ENCODE measurements around the gene SYNGR1. TPM values are rescaled to one million over a fixed set of nuclear protein-coding genes. Genes with fewer than 3 reads are reported as not detected.
"Not testable (repeated sequence)": the region's sequence is repeated elsewhere in the genome, so short reads cannot be mapped to it uniquely, and the experiment has no call there.

The SYNGR1 gene
- total RNA-seq, 1 experiment from 2014 or later, result 9.0 TPM

DNA sequence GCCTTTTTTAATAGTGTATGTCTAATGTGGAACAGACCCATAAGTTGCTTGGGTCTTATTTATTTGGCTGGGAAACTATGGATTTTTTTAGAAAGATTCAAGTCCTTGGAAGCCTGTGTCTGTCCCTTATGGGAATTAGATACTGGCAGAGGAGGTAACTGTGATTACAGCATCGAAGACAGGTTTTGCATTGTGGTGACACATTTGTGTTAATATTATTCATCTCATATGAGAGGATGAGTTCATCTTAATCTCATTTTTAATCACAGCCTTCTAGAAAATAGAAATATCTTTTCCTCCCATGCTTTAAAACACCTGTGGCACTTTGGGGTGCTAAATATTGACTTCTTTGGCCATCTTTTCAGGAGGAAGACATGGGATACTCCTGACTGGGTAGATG lies 59.0 kb downstream of the SYNGR1 start:
- no peak overlapping the region for H3K4me3 ChIP-seq (ENCODE audit: low read length)
- no peaks in the 10 kb centered on the region for H4K20me1 ChIP-seq (ENCODE audit: low read length)
- ChIA-PET CTCF (no interaction called here), POLR2A (ENCODE audit: unreplicated experiment) (no interaction called here)
- no peaks in the 10 kb centered on the region for H3F3A ChIP-seq (ENCODE audit: low read length, unreplicated experiment)
- H2AFZ ChIP-seq (ENCODE audit: low read length), result no peak overlapping the region
- DNase-seq (no peak), ATAC-seq (no peak)
- H3K9me2 ChIP-seq (replicated peaks; ENCODE audit: low read length), result no peaks in the 10 kb centered on the region
- H3K27ac ChIP-seq (ENCODE audit: low read length), result no peak overlapping the region
- no peaks in the 10 kb centered on the region for H3K4me1 ChIP-seq (ENCODE audit: insufficient read depth, low read length)
- intact Hi-C loops (cut with micrococcal nuclease), result no loop called here
- H3K9ac ChIP-seq (ENCODE audit: low read length), result no peak overlapping the region
- TF ChIP-seq EZH2phosphoT487 (IDR thresholded peaks at IDR 0.05; ENCODE audit: borderline replicate concordance, low read length), result no peak
- TF ChIP-seq, protein P1, sequence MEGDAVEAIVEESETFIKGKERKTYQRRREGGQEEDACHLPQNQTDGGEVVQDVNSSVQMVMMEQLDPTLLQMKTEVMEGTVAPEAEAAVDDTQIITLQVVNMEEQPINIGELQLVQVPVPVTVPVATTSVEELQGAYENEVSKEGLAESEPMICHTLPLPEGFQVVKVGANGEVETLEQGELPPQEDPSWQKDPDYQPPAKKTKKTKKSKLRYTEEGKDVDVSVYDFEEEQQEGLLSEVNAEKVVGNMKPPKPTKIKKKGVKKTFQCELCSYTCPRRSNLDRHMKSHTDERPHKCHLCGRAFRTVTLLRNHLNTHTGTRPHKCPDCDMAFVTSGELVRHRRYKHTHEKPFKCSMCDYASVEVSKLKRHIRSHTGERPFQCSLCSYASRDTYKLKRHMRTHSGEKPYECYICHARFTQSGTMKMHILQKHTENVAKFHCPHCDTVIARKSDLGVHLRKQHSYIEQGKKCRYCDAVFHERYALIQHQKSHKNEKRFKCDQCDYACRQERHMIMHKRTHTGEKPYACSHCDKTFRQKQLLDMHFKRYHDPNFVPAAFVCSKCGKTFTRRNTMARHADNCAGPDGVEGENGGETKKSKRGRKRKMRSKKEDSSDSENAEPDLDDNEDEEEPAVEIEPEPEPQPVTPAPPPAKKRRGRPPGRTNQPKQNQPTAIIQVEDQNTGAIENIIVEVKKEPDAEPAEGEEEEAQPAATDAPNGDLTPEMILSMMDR (conservative IDR thresholded peaks at IDR 0.05; ENCODE audit: low read depth, low read length), result no peak
- no peaks in the 10 kb centered on the region for H3K9me3 ChIP-seq (ENCODE audit: low read length)
- BruUV-seq (replicated peaks), result no TSS peak
- H3K79me2 ChIP-seq (ENCODE audit: low read length), result peaks cover 4% of the 10 kb centered on the region; the same call in 1 of the 2 replicates
- H3K4me2 ChIP-seq (ENCODE audit: low read length), result no peak overlapping the region
- no peaks in the 10 kb centered on the region for H3K27me3 ChIP-seq (ENCODE audit: low read length)
- H3K36me3 ChIP-seq (ENCODE audit: low read depth, low read length), result no peaks in the 10 kb centered on the region

DNA sequence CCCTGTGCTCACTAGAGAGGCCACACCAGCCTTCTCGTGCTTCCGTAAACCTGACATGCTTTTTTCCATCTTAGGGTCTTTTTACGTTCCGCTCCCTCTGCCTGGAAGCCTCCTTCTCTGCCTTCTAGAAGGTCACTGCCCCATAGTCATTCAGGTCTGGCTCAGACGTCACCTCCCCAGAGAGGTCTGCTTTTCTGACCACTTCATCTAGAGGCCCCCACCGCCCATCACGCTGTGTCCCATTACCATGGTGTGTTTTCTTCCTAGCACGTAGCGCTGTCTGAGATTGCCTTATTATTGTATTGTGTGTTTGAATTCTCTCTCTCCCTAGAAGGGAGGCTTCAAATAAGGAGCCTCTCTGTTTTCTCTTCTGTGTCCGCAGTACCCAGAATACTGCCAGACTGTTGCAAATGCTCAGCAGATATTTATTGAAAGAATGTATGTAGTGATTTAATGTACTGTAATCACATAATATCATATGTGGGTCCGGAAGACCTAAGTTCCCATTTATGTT lies 59.8 kb downstream of the SYNGR1 start:
- intact Hi-C loops (cut with micrococcal nuclease), result no loop called here
- POLR2A ChIA-PET (ENCODE audit: unreplicated experiment), result no interaction called here

DNA sequence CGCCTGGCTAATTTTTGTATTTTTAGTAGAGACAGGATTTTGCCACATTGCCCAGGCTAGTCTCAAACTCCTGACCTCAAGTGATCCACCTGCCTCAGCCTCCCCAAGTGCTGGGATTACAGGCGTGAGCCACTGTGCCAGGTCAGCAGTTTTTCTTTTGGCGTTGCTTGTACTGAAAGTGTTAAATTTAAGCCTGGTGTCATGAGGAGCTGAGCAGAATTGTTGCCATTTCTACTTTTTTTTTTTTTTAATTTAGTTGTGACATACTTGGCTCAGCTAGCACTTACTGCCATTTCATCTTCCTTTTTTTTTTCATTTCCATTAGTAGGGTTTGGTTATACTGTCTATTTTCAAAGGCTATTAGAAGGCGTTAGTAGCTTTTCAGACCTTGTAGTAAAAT lies 60.5 kb downstream of the SYNGR1 start:
- no peak for DNase-seq
- Histone ChIP-seq H3K4me2 (ENCODE audit: low read length) (no peak overlapping the region), H3K9ac (ENCODE audit: low read length) (no peak overlapping the region), H3K27ac (ENCODE audit: low read length) (no peak overlapping the region), H3K27me3 (ENCODE audit: low read length) (no peaks in the 10 kb centered on the region), H3F3A (ENCODE audit: low read length, unreplicated experiment) (no peaks in the 10 kb centered on the region), H3K4me3 (ENCODE audit: low read length) (no peak overlapping the region), H3K9me2 (replicated peaks; ENCODE audit: low read length) (no peaks in the 10 kb centered on the region), H3K9me3 (ENCODE audit: low read length) (no peaks in the 10 kb centered on the region), H2AFZ (ENCODE audit: low read length) (no peak overlapping the region), H3K79me2 (ENCODE audit: low read length) (peaks cover 4% of the 10 kb centered on the region; the same call in 1 of the 2 replicates), H3K36me3 (ENCODE audit: low read depth, low read length) (no peaks in the 10 kb centered on the region), H4K20me1 (ENCODE audit: low read length) (no peaks in the 10 kb centered on the region), H3K4me1 (ENCODE audit: insufficient read depth, low read length) (no peaks in the 10 kb centered on the region)
- no peak for ATAC-seq
- CTCF ChIA-PET, result no interaction called here
- intact Hi-C loops (cut with micrococcal nuclease), result no loop called here
- TF ChIP-seq EZH2 (IDR thresholded peaks at IDR 0.05; ENCODE audit: low read length, unreplicated experiment) (no peak), EZH2phosphoT487 (IDR thresholded peaks at IDR 0.05; ENCODE audit: borderline replicate concordance, low read length) (no peak)
- TF ChIP-seq, protein P1 (conservative IDR thresholded peaks at IDR 0.05; ENCODE audit: low read depth, low read length), result no peak
- POLR2A ChIA-PET (ENCODE audit: unreplicated experiment), result no interaction called here
- BruUV-seq (replicated peaks), result no TSS peak

More for the DNA sequence above, 59.8 kb downstream of the SYNGR1 start:
- TF ChIP-seq, protein P1 (conservative IDR thresholded peaks at IDR 0.05; ENCODE audit: low read depth, low read length), result no peak
- TF ChIP-seq EZH2 (IDR thresholded peaks at IDR 0.05; ENCODE audit: low read length, unreplicated experiment), result no peak
- no peak for TF ChIP-seq EZH2phosphoT487 (IDR thresholded peaks at IDR 0.05; ENCODE audit: borderline replicate concordance, low read length)
- Histone ChIP-seq H3K27ac (ENCODE audit: low read length) (no peak overlapping the region), H3K79me2 (ENCODE audit: low read length) (peaks cover 4% of the 10 kb centered on the region; the same call in 1 of the 2 replicates), H3K4me3 (ENCODE audit: low read length) (no peak overlapping the region), H3K4me2 (ENCODE audit: low read length) (no peak overlapping the region), H3K9me2 (replicated peaks; ENCODE audit: low read length) (no peaks in the 10 kb centered on the region), H3K9ac (ENCODE audit: low read length) (no peak overlapping the region), H3K27me3 (ENCODE audit: low read length) (no peaks in the 10 kb centered on the region), H3F3A (ENCODE audit: low read length, unreplicated experiment) (no peaks in the 10 kb centered on the region), H2AFZ (ENCODE audit: low read length) (no peak overlapping the region), H3K36me3 (ENCODE audit: low read depth, low read length) (no peaks in the 10 kb centered on the region), H4K20me1 (ENCODE audit: low read length) (no peaks in the 10 kb centered on the region), H3K4me1 (ENCODE audit: insufficient read depth, low read length) (no peaks in the 10 kb centered on the region), H3K9me3 (ENCODE audit: low read length) (no peaks in the 10 kb centered on the region)
- no TSS peak for BruUV-seq (replicated peaks)
- ATAC-seq (no peak), DNase-seq (no peak)
- CTCF ChIA-PET, result no interaction called here

DNA sequence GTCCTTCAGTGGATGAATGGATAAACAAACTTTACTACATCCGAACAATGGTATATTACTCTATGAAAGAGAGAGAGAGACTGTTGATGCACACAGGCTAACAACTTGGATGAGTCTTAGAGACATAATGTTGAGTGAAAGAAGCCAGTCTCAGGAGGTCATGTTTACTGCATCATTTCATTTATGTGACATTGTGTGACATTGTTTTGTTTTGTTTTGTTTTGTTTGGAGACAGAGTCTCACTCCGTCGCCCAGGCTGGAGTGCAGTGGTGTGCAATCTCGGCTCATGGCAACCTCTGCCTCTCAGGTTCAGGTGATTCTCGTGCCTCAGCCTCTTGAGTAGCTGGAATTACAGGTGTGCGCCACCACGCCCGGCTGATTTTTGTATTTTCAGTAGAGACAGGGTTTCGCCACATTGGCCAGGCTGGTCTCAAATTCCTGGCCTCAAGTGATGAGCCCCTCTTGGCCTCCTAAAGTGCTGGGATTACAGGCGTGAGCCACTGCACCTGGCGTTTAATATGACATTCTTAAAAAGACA lies 62.1 kb downstream of the SYNGR1 start:
- H3K79me2 ChIP-seq (ENCODE audit: low read length); H2AFZ ChIP-seq (ENCODE audit: low read length); H3K9me3 ChIP-seq (ENCODE audit: low read length); H3K9ac ChIP-seq (ENCODE audit: low read length); H4K20me1 ChIP-seq (ENCODE audit: low read length); H3K9me2 ChIP-seq (replicated peaks; ENCODE audit: low read length); H3F3A ChIP-seq (ENCODE audit: low read length, unreplicated experiment); DNase-seq; H3K27me3 ChIP-seq (ENCODE audit: low read length); H3K4me2 ChIP-seq (ENCODE audit: low read length); ATAC-seq; intact Hi-C loops (cut with micrococcal nuclease); H3K36me3 ChIP-seq (ENCODE audit: low read depth, low read length); CTCF ChIA-PET; H3K4me1 ChIP-seq (ENCODE audit: insufficient read depth, low read length); POLR2A ChIA-PET (ENCODE audit: unreplicated experiment); H3K4me3 ChIP-seq (ENCODE audit: low read length); BruUV-seq (replicated peaks); H3K27ac ChIP-seq (ENCODE audit: low read length): not testable (repeated sequence)

Data from PC-3 (cell line).